Mesenchymal stem cell (in vitro differentiated cells and primary cell): ENCODE data around the gene CCNK.
A peak's percentile ranks its signal among the peaks of the same experiment; 100 is the strongest.

Experiments
- DNase-seq: peaks from one replicate; pipeline ENCODE4 v3.0.0-alpha.2; 2013
- H2AFZ ChIP-seq: one replicate; pipeline ENCODE4 v1.6.1; 2013; ENCODE audit warnings: low read depth, mild to moderate bottlenecking, control low read depth, inconsistent platforms, low read length, moderate library complexity
- H2AK5ac ChIP-seq: 2 replicates; pipeline ENCODE4 v1.6.1; 2013; ENCODE audit warnings: low read length, moderate library complexity, mild to moderate bottlenecking, inconsistent platforms; ENCODE audit not compliant: severe bottlenecking
- H2BK120ac ChIP-seq: one replicate; pipeline ENCODE4 v1.6.1; 2013; ENCODE audit warnings: low read depth, mild to moderate bottlenecking, inconsistent platforms, low read length, moderate library complexity
- H2BK12ac ChIP-seq, 2 experiments: one replicate each; pipeline ENCODE4 v1.6.1; 2013; ENCODE audit warnings: inconsistent platforms in 2 of 2, low read length in 2 of 2, mild to moderate bottlenecking in 2 of 2, moderate library complexity in 2 of 2, control low read depth in 1 of 2
- H2BK15ac ChIP-seq: one replicate; pipeline ENCODE4 v1.6.1; 2013; ENCODE audit warnings: mild to moderate bottlenecking, low read depth, inconsistent platforms; ENCODE audit not compliant: poor library complexity, severe bottlenecking
- H2BK5ac ChIP-seq: 2 replicates; pipeline ENCODE4 v1.6.1; 2013; ENCODE audit warnings: low read depth, mild to moderate bottlenecking, low read length, control low read depth, inconsistent platforms; ENCODE audit not compliant: poor library complexity, severe bottlenecking
- H3K14ac ChIP-seq, 2 experiments: one replicate each; pipeline ENCODE4 v1.6.1; 2013; ENCODE audit warnings: inconsistent platforms in 2 of 2, low read length in 2 of 2, control low read depth in 1 of 2, mild to moderate bottlenecking in 1 of 2, moderate library complexity in 1 of 2
- H3K18ac ChIP-seq, 2 experiments: one replicate each; pipeline ENCODE4 v1.6.1; 2013; ENCODE audit warnings: inconsistent platforms in 2 of 2, low read length in 2 of 2, control low read depth in 1 of 2, low read depth in 1 of 2, mild to moderate bottlenecking in 1 of 2
- H3K23ac ChIP-seq, 2 experiments: one replicate each; pipeline ENCODE4 v1.6.1; 2013; ENCODE audit warnings: inconsistent platforms in 2 of 2, low read length in 2 of 2, mild to moderate bottlenecking in 2 of 2, moderate library complexity in 2 of 2, control low read depth in 1 of 2
- H3K27ac ChIP-seq: 2 replicates; pipeline ENCODE4 v1.5.1; 2013; ENCODE audit warnings: mild to moderate bottlenecking, moderate library complexity, low read length, control low read depth, inconsistent platforms; ENCODE audit not compliant: poor library complexity, severe bottlenecking
- H3K27me3 ChIP-seq, 2 experiments: 2 replicates each; pipeline versions ENCODE4 v1.6.1 to v1.7.0; 2013; ENCODE audit warnings: low read length in 2 of 2, mild to moderate bottlenecking in 2 of 2, moderate library complexity in 2 of 2, control low read depth in 1 of 2, inconsistent platforms in 1 of 2; ENCODE audit not compliant: control insufficient read depth in 1 of 2, insufficient read depth in 1 of 2
- H3K36me3 ChIP-seq, 2 experiments: 2 replicates each; pipeline versions ENCODE4 v1.6.1 to v1.7.0; 2013; ENCODE audit warnings: low read length in 2 of 2, control low read depth in 1 of 2, inconsistent platforms in 1 of 2, low read depth in 1 of 2, mild to moderate bottlenecking in 1 of 2; ENCODE audit not compliant: insufficient read depth in 2 of 2, control insufficient read depth in 1 of 2
- H3K4ac ChIP-seq, 2 experiments: one replicate each; pipeline ENCODE4 v1.6.1; 2013; ENCODE audit warnings: inconsistent platforms in 2 of 2, low read length in 2 of 2, mild to moderate bottlenecking in 2 of 2, moderate library complexity in 2 of 2, control low read depth in 1 of 2, low read depth in 1 of 2
- H3K4me1 ChIP-seq: 2 replicates; pipeline ENCODE4 v1.6.1; 2013; ENCODE audit warnings: low read depth, low read length, control low read depth; ENCODE audit not compliant: control insufficient read depth, insufficient read depth
- H3K4me2 ChIP-seq: 2 replicates; pipeline ENCODE4 v1.6.1; 2013; ENCODE audit warnings: low read length, mild to moderate bottlenecking, inconsistent platforms; ENCODE audit not compliant: poor library complexity, severe bottlenecking
- H3K4me3 ChIP-seq, 2 experiments: 2 replicates each; pipeline versions ENCODE4 v1.5.1 to v1.7.0; 2013; ENCODE audit warnings: low read length in 2 of 2, mild to moderate bottlenecking in 2 of 2, control low read depth in 1 of 2, low read depth in 1 of 2; ENCODE audit not compliant: insufficient read depth in 1 of 2
- H3K79me1 ChIP-seq: replicated peaks from 2 replicates; pipeline ENCODE4 v1.6.1; 2013; ENCODE audit warnings: mild to moderate bottlenecking, control low read depth, low read length, inconsistent platforms; ENCODE audit not compliant: poor library complexity, severe bottlenecking
- H3K9ac ChIP-seq: 2 replicates; pipeline ENCODE4 v1.7.0; 2013; ENCODE audit warnings: mild to moderate bottlenecking, low read length, moderate library complexity
- H3K9me3 ChIP-seq: 2 replicates; pipeline ENCODE4 v1.7.0; 2013; ENCODE audit warnings: mild to moderate bottlenecking, low read length; ENCODE audit not compliant: control insufficient read depth
- H4K8ac ChIP-seq: one replicate; pipeline ENCODE4 v1.6.1; 2013; ENCODE audit warnings: inconsistent platforms, mild to moderate bottlenecking, low read length, moderate library complexity
- H4K91ac ChIP-seq: one replicate; pipeline ENCODE4 v1.6.1; 2013; ENCODE audit warnings: mild to moderate bottlenecking, low read length, inconsistent platforms
- WGBS: methylation state at CpG from one replicate; pipeline ENCODE4 v1.1.7; 2013; ENCODE audit warnings: mixed read lengths; 5-methylcytosine and 5-hydroxymethylcytosine counted together

Gene CCNK

GRCh38 chr14:99479160-99479905 lies 1.9 kb upstream of the CCNK start:
- peak overlapping the region; percentile 17 for H3K27ac ChIP-seq

GRCh38 chr14:99479906-99480869 lies 1.0 kb upstream of the CCNK start, which contains the start of gene SETD3:
SETD3 (minus strand) TSS chr14:99480859; CDS start chr14:99465805, 15,054 bp downstream.
- peak within 1 kb of the TSS; percentile 89 to 93 for H3K4me3 ChIP-seq
- no peak within 1 kb of the TSS for H2AK5ac ChIP-seq
- peak within 1 kb of the TSS; percentile 89 for H4K8ac ChIP-seq
- peak within 1 kb of the TSS in 1 of 2 experiments; percentile 57 for H2BK12ac ChIP-seq
- H3K9me3 ChIP-seq, result no peaks in the 10 kb centered on the region
- H3K4me2 ChIP-seq, result peak within 1 kb of the TSS; percentile 97
- H2BK120ac ChIP-seq, result peak within 1 kb of the TSS; percentile 21
- peak within 1 kb of the TSS; percentile 66 for H2AFZ ChIP-seq
- H2BK5ac ChIP-seq, result peak within 1 kb of the TSS; percentile 79
- peak within 1 kb of the TSS; percentile 74 for H2BK15ac ChIP-seq
- peak within 1 kb of the TSS; percentile 34 for H3K27ac ChIP-seq
- H3K18ac ChIP-seq, result peak within 1 kb of the TSS; percentile 81
- H3K23ac ChIP-seq, result peak within 1 kb of the TSS; percentile 83 to 84
- peaks cover 7% of the 10 kb centered on the region for H3K4me1 ChIP-seq
- DNase-seq, result peak; percentile 83
- WGBS, result 1% methylated on average over 67 of the region's 122 CpGs
- H3K4ac ChIP-seq, result peak within 1 kb of the TSS; percentile 41 to 67
- no peaks in the 10 kb centered on the region for H3K27me3 ChIP-seq
- H4K91ac ChIP-seq, result peak within 1 kb of the TSS; percentile 62
- H3K79me1 ChIP-seq, result no peaks in the 10 kb centered on the region
- H3K36me3 ChIP-seq, result peaks cover 0 to 4% of the 10 kb centered on the region in 2 experiments
- peak within 1 kb of the TSS in 1 of 2 experiments; percentile 84 for H3K14ac ChIP-seq
- peak within 1 kb of the TSS; percentile 93 for H3K9ac ChIP-seq

More at GRCh38 chr14:99479160-99479905, 1.9 kb upstream of the CCNK start:
- Histone ChIP-seq H2AK5ac (no peak overlapping the region), H4K8ac (no peak overlapping the region), H3K9ac (peak overlapping the region; percentile 79), H3K27me3 (no peaks in the 10 kb centered on the region), H2BK5ac (no peak overlapping the region), H2BK12ac (no peak overlapping the region), H3K14ac (no peak overlapping the region), H3K4me1 (peaks cover 7% of the 10 kb centered on the region), H3K4me3 (peak overlapping the region; percentile 86 to 93), H3K36me3 (peaks cover 0 to 4% of the 10 kb centered on the region in 2 experiments), H2BK120ac (no peak overlapping the region), H2AFZ (no peak overlapping the region), H3K9me3 (no peaks in the 10 kb centered on the region), H3K79me1 (no peaks in the 10 kb centered on the region), H2BK15ac (no peak overlapping the region), H3K4ac (no peak overlapping the region), H3K18ac (peak overlapping the region in 1 of 2 experiments; percentile 81), H3K4me2 (peak overlapping the region; percentile 97), H4K91ac (no peak overlapping the region), H3K23ac (no peak overlapping the region)
- no peak for DNase-seq
- 40% methylated on average over 17 of the region's 18 CpGs for WGBS

GRCh38 chr14:99481745-99482099 lies 513 bp downstream of the CCNK start:
- 1% methylated on average over 17 of the region's 17 CpGs for WGBS
- Histone ChIP-seq H3K18ac (peak overlapping the region; percentile 37 to 81), H3K23ac (peak overlapping the region in 1 of 2 experiments; percentile 83), H3K4me3 (peak overlapping the region; percentile 83 to 89), H2BK12ac (no peak overlapping the region), H3K4me1 (peaks cover 7% of the 10 kb centered on the region), H4K8ac (peak overlapping the region; percentile 89), H2AFZ (peak overlapping the region; percentile 33), H3K79me1 (no peaks in the 10 kb centered on the region), H4K91ac (peak overlapping the region; percentile 53), H2AK5ac (no peak overlapping the region), H2BK5ac (no peak overlapping the region), H3K14ac (no peak overlapping the region), H3K36me3 (peaks cover 0 to 4% of the 10 kb centered on the region in 2 experiments), H3K4me2 (peak overlapping the region; percentile 87), H3K4ac (peak overlapping the region; percentile 13 to 20), H3K27me3 (no peaks in the 10 kb centered on the region), H3K9me3 (no peaks in the 10 kb centered on the region), H2BK120ac (peak overlapping the region; percentile 21), H3K9ac (peak overlapping the region; percentile 93), H3K27ac (peak overlapping the region; percentile 34), H2BK15ac (peak overlapping the region; percentile 74)
- DNase-seq, result peak; percentile 68
